Glutamatergic neuron (in vitro differentiated cells): Measurements from ENCODE around the gene SFXN1. TPM values are rescaled to one million over a fixed set of nuclear protein-coding genes. Genes with fewer than 3 reads are reported as not detected.
"Not testable (repeated sequence)": the region's sequence is repeated elsewhere in the genome, so short reads cannot be mapped to it uniquely, and the experiment has no call there.

ENCODE experiments used
- DNase-seq: peaks from one replicate; pipeline ENCODE4 v3.0.0; 2022
- H3K27ac Mint-ChIP-seq: one replicate; pipeline ENCODE4 v1.8.0; 2020; ENCODE audit warnings: mild to moderate bottlenecking, mixed read lengths, inconsistent platforms; ENCODE audit not compliant: unreplicated experiment
- H3K27me3 Mint-ChIP-seq: one replicate; pipeline ENCODE4 v1.8.0; 2020; ENCODE audit warnings: mild to moderate bottlenecking, moderate library complexity, mixed read lengths, inconsistent platforms; ENCODE audit not compliant: unreplicated experiment
- H3K36me3 Mint-ChIP-seq: one replicate; pipeline ENCODE4 v1.8.0; 2020; ENCODE audit warnings: mild to moderate bottlenecking, mixed read lengths, inconsistent platforms; ENCODE audit not compliant: unreplicated experiment
- H3K4me1 Mint-ChIP-seq: one replicate; pipeline ENCODE4 v1.8.0; 2020; ENCODE audit warnings: mild to moderate bottlenecking, low read depth, mixed read lengths, inconsistent platforms; ENCODE audit not compliant: unreplicated experiment
- H3K4me3 Mint-ChIP-seq: one replicate; pipeline ENCODE4 v1.8.0; 2020; ENCODE audit warnings: mild to moderate bottlenecking, mixed read lengths, inconsistent platforms; ENCODE audit not compliant: unreplicated experiment
- H3K9me3 Mint-ChIP-seq: one replicate; pipeline ENCODE4 v1.8.0; 2020; ENCODE audit warnings: mild to moderate bottlenecking, moderate library complexity, mixed read lengths, inconsistent platforms; ENCODE audit not compliant: unreplicated experiment
- total RNA-seq: library from RNA; stranded (reverse); fragmentation: NEBNext Ultra II Directional; extraction: Animal tissue kit (Norgen Biotek cat#: 25700); gene quantifications from one replicate; pipeline ENCODE4 v1.2.1, GENCODE V29; 2021; ENCODE audit not compliant: unreplicated experiment
- TF ChIP-seq, protein P1 (sequence below): fragments of 200-600 bp; sonication (generic); IDR thresholded peaks from one replicate; pipeline ENCODE4 v1.5.0; 2021; ENCODE audit not compliant: partially characterized antibody, unreplicated experiment

Gene SFXN1
- total RNA-seq, 1 donor from 2014 or later: 67.7 TPM

DNA sequence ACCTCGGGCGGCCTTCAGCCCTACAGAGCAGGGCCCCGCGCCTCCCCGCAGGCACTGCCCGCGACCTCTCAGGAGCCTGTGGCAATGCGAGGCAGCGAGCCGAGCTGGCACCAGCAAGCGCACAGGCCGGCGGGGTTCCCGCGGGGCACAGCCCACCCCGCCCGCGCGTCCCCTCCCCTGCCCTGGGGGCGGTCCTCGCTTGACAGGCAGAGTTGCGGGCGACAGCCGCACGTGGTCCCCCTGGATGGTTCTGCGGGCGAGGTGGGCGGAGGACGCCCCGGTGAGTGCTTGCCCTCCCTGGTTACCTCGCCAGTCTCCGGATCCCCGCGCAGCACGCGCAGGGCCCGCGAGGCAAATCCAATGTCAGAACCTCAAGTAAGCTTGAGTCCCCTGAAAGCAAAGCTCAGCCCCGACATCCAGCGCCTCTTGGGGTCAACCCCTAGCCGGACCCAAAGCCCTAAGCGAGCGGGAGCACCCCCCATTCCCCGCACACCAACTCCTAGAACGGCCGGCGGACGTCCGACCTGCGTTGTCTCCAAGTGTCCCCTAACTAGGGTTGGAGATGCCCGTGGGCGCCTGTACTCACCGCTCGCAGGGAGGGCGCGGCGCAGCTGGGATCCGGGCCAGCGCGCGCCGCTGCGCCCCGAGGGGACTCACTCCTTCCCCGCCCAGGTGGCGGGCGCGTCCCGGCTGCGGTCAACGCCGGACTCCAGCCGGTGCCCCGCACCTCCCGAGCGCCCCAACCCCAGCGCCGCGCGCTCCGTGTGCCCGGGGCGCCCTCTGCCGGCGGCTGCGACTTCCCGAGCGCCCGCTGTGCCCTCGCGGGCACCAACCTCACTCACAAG, 34.1 kb upstream of the SFXN1 start, which contains the start of gene DRD1:
DRD1 (minus strand) TSS at position 123 of the 845 bp plus-strand sequence. CDS start 1,083 bp downstream, outside the sequence.
- H3K4me1 Mint-ChIP-seq: peaks cover 5% of the 10 kb centered on the region
- peak; percentile 73 for DNase-seq
- H3K9me3 Mint-ChIP-seq: peaks cover 3% of the 10 kb centered on the region
- H3K36me3 Mint-ChIP-seq: no peaks in the 10 kb centered on the region
- H3K27me3 Mint-ChIP-seq: peaks cover 17% of the 10 kb centered on the region
- H3K27ac Mint-ChIP-seq: no peak within 1 kb of the TSS
- H3K4me3 Mint-ChIP-seq: peak within 1 kb of the TSS; percentile 81
- TF ChIP-seq, protein P1, sequence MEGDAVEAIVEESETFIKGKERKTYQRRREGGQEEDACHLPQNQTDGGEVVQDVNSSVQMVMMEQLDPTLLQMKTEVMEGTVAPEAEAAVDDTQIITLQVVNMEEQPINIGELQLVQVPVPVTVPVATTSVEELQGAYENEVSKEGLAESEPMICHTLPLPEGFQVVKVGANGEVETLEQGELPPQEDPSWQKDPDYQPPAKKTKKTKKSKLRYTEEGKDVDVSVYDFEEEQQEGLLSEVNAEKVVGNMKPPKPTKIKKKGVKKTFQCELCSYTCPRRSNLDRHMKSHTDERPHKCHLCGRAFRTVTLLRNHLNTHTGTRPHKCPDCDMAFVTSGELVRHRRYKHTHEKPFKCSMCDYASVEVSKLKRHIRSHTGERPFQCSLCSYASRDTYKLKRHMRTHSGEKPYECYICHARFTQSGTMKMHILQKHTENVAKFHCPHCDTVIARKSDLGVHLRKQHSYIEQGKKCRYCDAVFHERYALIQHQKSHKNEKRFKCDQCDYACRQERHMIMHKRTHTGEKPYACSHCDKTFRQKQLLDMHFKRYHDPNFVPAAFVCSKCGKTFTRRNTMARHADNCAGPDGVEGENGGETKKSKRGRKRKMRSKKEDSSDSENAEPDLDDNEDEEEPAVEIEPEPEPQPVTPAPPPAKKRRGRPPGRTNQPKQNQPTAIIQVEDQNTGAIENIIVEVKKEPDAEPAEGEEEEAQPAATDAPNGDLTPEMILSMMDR: peak; percentile 88

DNA sequence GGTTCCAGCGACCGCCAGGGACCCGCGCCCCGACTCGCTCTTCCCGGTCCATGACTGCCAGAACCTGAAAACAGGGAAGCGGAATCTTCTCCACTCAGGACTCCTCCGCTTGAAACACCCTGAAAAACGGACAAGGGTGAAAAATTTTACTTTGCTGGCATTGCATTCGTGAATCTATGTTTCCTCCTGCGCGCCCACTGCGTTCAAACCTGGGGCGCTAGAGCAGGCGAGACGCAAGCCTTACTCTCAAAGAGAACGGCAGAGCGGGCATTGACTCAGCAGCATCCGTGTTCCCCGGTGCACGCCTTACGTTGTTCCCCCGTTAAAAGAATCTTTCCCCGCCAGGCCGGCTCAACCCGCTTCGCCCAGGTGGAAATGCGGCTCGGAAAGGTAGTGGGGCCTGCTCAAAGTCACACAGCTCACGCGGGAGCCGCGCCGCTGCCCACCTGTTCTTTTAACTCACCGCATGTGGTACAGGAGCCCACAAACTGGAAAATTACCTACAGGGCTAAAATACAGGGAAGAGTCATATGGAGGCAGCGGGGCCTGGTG, 33.4 kb upstream of the SFXN1 start:
- no peak for DNase-seq
- peaks cover 17% of the 10 kb centered on the region for H3K27me3 Mint-ChIP-seq
- peaks cover 5% of the 10 kb centered on the region for H3K4me1 Mint-ChIP-seq
- TF ChIP-seq, protein P1: no peak
- H3K4me3 Mint-ChIP-seq: peak overlapping the region; percentile 81
- H3K36me3 Mint-ChIP-seq: no peaks in the 10 kb centered on the region
- peaks cover 3% of the 10 kb centered on the region for H3K9me3 Mint-ChIP-seq
- H3K27ac Mint-ChIP-seq: no peak overlapping the region

DNA sequence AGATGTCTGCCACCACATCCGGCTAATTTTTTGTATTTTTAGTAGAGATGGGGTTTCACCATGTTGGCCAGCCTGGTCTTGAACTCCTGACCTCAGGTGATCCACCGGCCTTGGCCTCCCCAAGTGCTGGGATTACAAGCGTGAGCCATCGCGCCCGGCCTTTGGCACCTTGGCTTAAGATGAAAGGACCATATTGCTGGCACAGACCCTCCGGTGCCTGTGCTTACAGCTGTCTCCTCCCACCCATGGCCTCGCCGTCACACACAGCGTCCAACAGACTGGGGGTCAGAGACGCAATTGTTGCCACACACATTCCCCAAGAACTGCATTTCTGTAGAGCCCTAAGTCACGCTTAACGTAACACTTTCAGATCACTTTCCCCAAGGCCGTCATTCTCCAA, 32.0 kb upstream of the SFXN1 start:
- H3K27ac Mint-ChIP-seq, H3K36me3 Mint-ChIP-seq, H3K9me3 Mint-ChIP-seq, H3K4me1 Mint-ChIP-seq, DNase-seq, H3K4me3 Mint-ChIP-seq: not testable (repeated sequence)
- H3K27me3 Mint-ChIP-seq: peaks cover 18% of the 10 kb centered on the region

DNA sequence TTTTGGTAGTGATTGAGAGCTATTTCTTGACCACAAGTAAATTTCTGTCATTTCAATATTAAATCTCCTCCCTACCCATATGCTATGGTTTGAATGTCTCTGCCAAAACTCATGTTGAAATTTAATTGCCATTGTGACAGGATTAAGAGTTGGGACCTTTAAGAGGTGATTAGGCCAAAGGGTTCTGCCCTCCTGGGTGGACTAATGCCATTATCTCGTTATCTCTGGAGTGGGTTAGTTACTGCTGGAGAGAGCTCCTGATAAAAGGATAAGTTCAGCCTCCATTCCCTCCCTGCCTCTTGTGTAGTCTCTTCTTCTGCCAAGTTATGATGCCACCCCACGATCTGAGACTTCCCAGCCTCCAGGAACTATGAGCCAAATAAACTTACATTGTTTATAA, 30.8 kb upstream of the SFXN1 start:
- TF ChIP-seq, protein P1: no peak
- Mint-ChIP-seq H3K4me1 (peaks cover 10% of the 10 kb centered on the region), H3K27me3 (peaks cover 13% of the 10 kb centered on the region), H3K9me3 (peaks cover 3% of the 10 kb centered on the region), H3K4me3 (no peak overlapping the region), H3K36me3 (no peaks in the 10 kb centered on the region), H3K27ac (no peak overlapping the region)
- no peak for DNase-seq

DNA sequence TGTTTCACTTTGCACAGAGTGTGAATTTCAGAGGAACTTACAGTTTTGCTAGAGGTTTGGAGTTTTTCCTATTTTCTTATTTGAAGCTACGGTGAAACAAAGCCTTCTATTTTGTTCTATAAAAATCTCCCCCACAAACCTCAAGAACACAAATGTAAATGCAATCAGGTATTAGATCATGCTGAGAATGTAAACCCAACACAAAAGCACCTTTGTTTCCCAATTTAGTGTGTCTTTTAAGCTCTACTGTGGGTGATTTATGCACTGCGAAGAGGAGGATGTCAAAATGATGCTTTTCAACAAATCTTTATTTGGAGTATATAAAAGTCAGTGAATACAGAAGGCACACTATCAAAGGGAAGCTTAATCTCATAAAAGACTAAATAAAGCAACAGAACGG, 30.1 kb upstream of the SFXN1 start:
- no peak overlapping the region for H3K27ac Mint-ChIP-seq
- no peak overlapping the region for H3K4me3 Mint-ChIP-seq
- peaks cover 3% of the 10 kb centered on the region for H3K9me3 Mint-ChIP-seq
- TF ChIP-seq, protein P1: no peak
- no peak for DNase-seq
- H3K4me1 Mint-ChIP-seq: peaks cover 10% of the 10 kb centered on the region
- H3K36me3 Mint-ChIP-seq: no peaks in the 10 kb centered on the region
- H3K27me3 Mint-ChIP-seq: peaks cover 16% of the 10 kb centered on the region
